HG03097 (cell line): ENCODE measurements around the gene VPS33A.
"Not testable (repeated sequence)": the region's sequence is repeated elsewhere in the genome, so short reads cannot be mapped to it uniquely, and the experiment has no call there.

Experiments
- ATAC-seq: cut with Tn5 transposase; IDR thresholded peaks from one replicate; pipeline ENCODE4 v1.9.1; 2021; ENCODE audit not compliant: unreplicated experiment, low FRiP score

VPS33A gene

GRCh38 chr12:122266230-122266901, at the start of gene VPS33A:
VPS33A (minus strand) TSS chr12:122266494; CDS start chr12:122266408, 86 bp downstream.
- peak; percentile 86 for ATAC-seq

GRCh38 chr12:122312926-122313325, 46.6 kb upstream of the VPS33A start:
- no peak for ATAC-seq

GRCh38 chr12:122311696-122312095, 45.4 kb upstream of the VPS33A start:
- no peak for ATAC-seq

- no peak for ATAC-seq
Observed at GRCh38 chr12:122310626-122311333, 44.5 kb upstream of the VPS33A start.

- ATAC-seq, result no peak
Observed at GRCh38 chr12:122309564-122310121, 43.3 kb upstream of the VPS33A start.

- ATAC-seq, result no peak
Observed at GRCh38 chr12:122308811-122309210, 42.5 kb upstream of the VPS33A start.

GRCh38 chr12:122306407-122306806, 40.1 kb upstream of the VPS33A start:
- ATAC-seq, result no peak

- no peak for ATAC-seq
Observed at GRCh38 chr12:122304924-122305323, 38.6 kb upstream of the VPS33A start.

GRCh38 chr12:122303068-122303467, 36.8 kb upstream of the VPS33A start:
- ATAC-seq, result no peak

- no peak for ATAC-seq
Observed at GRCh38 chr12:122298071-122298748, 31.9 kb upstream of the VPS33A start.

GRCh38 chr12:122297494-122297893, 31.2 kb upstream of the VPS33A start:
- ATAC-seq, result no peak

GRCh38 chr12:122295877-122296276, 29.6 kb upstream of the VPS33A start:
- no peak for ATAC-seq

GRCh38 chr12:122293081-122293480, 26.8 kb upstream of the VPS33A start:
- peak; percentile 82 for ATAC-seq

GRCh38 chr12:122291431-122291830, 25.1 kb upstream of the VPS33A start:
- no peak for ATAC-seq

- ATAC-seq, result no peak
Observed at GRCh38 chr12:122283680-122284079, 17.4 kb upstream of the VPS33A start.

- ATAC-seq, result no peak
Observed at GRCh38 chr12:122282061-122282460, 15.8 kb upstream of the VPS33A start.

GRCh38 chr12:122276242-122276641, 9.9 kb upstream of the VPS33A start:
- no peak for ATAC-seq

- no peak for ATAC-seq
Observed at GRCh38 chr12:122275459-122275858, 9.2 kb upstream of the VPS33A start.

GRCh38 chr12:122265886-122266229, 436 bp downstream of the VPS33A start:
- peak; percentile 28 for ATAC-seq

- ATAC-seq, result peak; percentile 2
Observed at GRCh38 chr12:122265476-122265875, 818 bp downstream of the VPS33A start.

GRCh38 chr12:122260735-122261134, 5.6 kb downstream of the VPS33A start:
- ATAC-seq, result not testable (repeated sequence)
